H1 (cell line): ENCODE results near the gene RAD51B. TPM values are rescaled to one million over a fixed set of nuclear protein-coding genes. Genes with fewer than 3 reads are reported as not detected.

Source experiments
- BCL11A ChIP-seq, 2 experiments: IDR thresholded peaks; one replicate each; pipeline ENCODE4 v1.6.1; 2011; ENCODE audit warnings: low read depth in 2 of 2, low read length in 2 of 2, mild to moderate bottlenecking in 2 of 2
- CHD2 ChIP-seq: IDR thresholded peaks from 2 replicates; pipeline ENCODE4 v1.6.1; 2012; ENCODE audit warnings: low read length, improper control_type of control experiment
- GABPA ChIP-seq: IDR thresholded peaks from 2 replicates; pipeline ENCODE4 v1.6.1; 2011; ENCODE audit warnings: mild to moderate bottlenecking, low read length, moderate library complexity, borderline replicate concordance; ENCODE audit not compliant: insufficient read depth
- KDM4A ChIP-seq: IDR thresholded peaks from one replicate; pipeline ENCODE4 v1.7.1; 2012; ENCODE audit warnings: low read depth, mild to moderate bottlenecking, moderate library complexity, low read length, inconsistent platforms; ENCODE audit not compliant: severe bottlenecking
- RAD21 ChIP-seq, 2 experiments: IDR thresholded peaks in 1 of 2; conservative IDR thresholded peaks in 1 of 2; 2 replicates each; pipeline ENCODE4 v1.6.1; 2011; ENCODE audit warnings: low read depth in 2 of 2, low read length in 2 of 2, improper control_type of control experiment in 1 of 2, inconsistent platforms in 1 of 2, mild to moderate bottlenecking in 1 of 2, moderate library complexity in 1 of 2
- RXRA ChIP-seq: IDR thresholded peaks from 2 replicates; pipeline ENCODE4 v1.6.1; 2011; ENCODE audit warnings: low read depth, mild to moderate bottlenecking, low read length, moderate library complexity; ENCODE audit not compliant: insufficient read depth
- SAP30 ChIP-seq: fragments of 300-600 bp; sonication (generic); IDR thresholded peaks from 2 replicates; pipeline ENCODE4 v1.7.1; 2012; ENCODE audit warnings: low read length, moderate library complexity, mild to moderate bottlenecking, inconsistent platforms; ENCODE audit not compliant: insufficient read depth, insufficient replicate concordance
- SRF ChIP-seq: IDR thresholded peaks from 2 replicates; pipeline ENCODE4 v1.6.1; 2011; ENCODE audit warnings: mild to moderate bottlenecking, low read depth, low read length, moderate library complexity
- polyA plus RNA-seq, 7 experiments: library from polyadenylated mRNA; depleted of rRNA in 3 of 7; stranded (reverse) in 5 of 7; unstranded in 2 of 7; fragments of >200 nt in 5 of 7; fragments of 200-250 nt in 2 of 7; gene quantifications; 1 replicate in 5 of 7; 2 replicates in 1 of 7; 4 replicates in 1 of 7; pipeline versions ENCODE4 v1.2.1 to v1.2.3, GENCODE V29; 2011 to 2013; ENCODE audit warnings: missing spikeins in 2 of 7, mixed read lengths in 2 of 7
- total RNA-seq: library from RNA; stranded (reverse); fragmentation: NEBNext Ultra II Directional; extraction: Animal tissue kit (Norgen Biotek cat#: 25700); gene quantifications from 2 replicates; pipeline ENCODE4 v1.2.1, GENCODE V29; 2021
- TF ChIP-seq, protein P1 (sequence below): IDR thresholded peaks from 2 replicates; pipeline ENCODE4 v1.6.1; 2011; ENCODE audit warnings: low read depth, mild to moderate bottlenecking, low read length; ENCODE audit not compliant: insufficient read depth

The RAD51B gene
- total and polyA plus RNA-seq, 2 of the 8 experiments (the other 6 are each of a cell fraction or from before 2014, with no cell fraction given), result 3.9 to 14.9 TPM

DNA sequence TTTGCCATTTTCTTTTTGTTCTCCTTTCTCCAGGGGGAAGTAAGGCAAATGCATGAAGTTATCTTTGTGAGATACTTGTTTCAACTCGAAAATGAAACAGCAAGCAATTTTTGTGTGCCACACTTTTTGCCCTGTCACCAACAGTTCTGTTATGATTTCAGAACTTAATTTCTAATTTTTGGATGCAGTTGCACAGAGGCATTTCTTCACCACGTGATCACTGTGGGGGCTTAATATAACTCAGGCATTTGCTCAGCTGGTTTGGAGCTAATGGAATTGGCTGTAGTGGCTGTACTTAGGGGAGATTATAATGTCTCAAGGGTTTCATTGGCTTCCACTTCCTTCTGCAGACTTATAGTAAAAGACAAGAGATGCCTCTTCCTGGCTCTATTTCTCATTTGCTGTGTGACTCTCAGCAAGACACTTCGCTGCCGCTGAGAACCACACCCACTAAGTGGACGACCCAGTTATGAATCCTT lies 452.4 kb downstream of the RAD51B start (continued):
- TF ChIP-seq RXRA (no peak), BCL11A (IDR thresholded peaks at IDR 0.05; ENCODE audit: low read depth in 2 of 2, low read length in 2 of 2) (no peak), SRF (no peak), KDM4A (no peak), SAP30 (no peak), RAD21 (IDR thresholded peaks at IDR 0.05 in 1 of 2, conservative IDR thresholded peaks at IDR 0.05 in 1 of 2; ENCODE audit: low read depth in 2 of 2, low read length in 2 of 2) (no peak), GABPA (no peak), CHD2 (no peak)
- TF ChIP-seq, protein P1, sequence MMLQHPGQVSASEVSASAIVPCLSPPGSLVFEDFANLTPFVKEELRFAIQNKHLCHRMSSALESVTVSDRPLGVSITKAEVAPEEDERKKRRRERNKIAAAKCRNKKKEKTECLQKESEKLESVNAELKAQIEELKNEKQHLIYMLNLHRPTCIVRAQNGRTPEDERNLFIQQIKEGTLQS, result no peak
- TF ChIP-seq, all 59 proteins: peak for 0
